Esophagus mucosa (tissue), 1 donor: ENCODE results near the gene LGI4. TPM values are rescaled to one million over a fixed set of nuclear protein-coding genes. Genes with fewer than 3 reads are reported as not detected.

Source experiments
- ATAC-seq: fragments of 200-7000 bp; cut with Tn5 transposase; one replicate; pipeline ENCODE4 v1.9.1; 2020
- total RNA-seq: library from RNA; stranded (reverse); gene quantifications from one replicate; pipeline ENCODE4 v1.2.4, GENCODE V29; 2023
- donor health status: DM: yes; HTN: yes; CAD: no.

The LGI4 gene
- total RNA-seq, 1 donor from 2014 or later, result 1.4 TPM

DNA sequence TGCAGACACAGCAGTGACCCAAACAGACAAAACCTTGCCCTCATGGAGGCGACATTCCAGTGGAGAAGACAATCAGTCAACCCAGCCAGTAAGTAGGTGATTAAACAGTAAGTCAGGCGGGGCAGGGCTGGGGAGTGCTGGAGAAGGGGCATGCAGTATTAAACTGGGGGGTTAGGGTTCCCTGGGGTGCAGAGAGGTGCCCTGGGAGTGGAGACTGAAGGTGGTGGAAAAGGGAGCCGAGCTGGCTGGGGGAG lies 50.4 kb downstream of the LGI4 start:
- no peak for ATAC-seq

DNA sequence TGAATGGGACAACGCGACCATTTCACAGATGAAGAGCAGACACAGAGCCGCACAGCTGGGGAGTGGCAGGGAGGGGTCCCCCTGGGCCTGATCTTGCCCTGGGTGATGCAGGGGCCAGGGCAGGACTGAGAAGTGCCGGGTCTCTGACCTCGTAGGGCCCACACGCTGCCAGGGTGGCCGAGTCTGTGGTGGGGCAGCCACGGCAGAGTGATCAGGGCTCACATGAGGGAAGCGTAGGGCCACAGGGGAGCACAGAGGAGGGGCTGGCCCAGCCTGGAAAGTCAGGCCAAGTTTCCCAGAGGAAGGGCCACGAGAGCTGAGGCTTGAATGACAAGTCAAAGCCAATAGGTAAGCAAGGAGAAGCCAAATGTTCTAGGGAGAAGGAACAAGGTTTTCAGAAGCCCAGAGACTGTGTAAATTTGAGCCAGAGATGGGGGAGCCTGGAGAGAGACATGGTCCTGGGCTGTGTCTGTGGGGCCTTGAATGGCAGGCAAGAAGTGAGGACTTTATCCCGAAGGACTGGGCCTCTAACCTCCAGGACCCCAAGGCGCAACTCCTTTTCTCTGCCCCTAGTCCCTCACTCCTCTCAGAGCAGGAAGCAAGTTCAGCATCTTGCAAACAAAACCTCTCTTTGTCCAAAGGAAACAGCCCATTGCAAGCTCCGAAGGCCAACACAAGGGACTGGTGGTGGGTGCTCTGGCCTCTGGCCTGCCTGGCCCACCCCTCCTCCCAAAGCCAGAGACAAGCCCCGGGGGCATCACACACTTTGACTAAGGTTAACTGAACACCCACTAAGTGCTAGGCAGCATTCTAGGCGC lies 51.0 kb downstream of the LGI4 start:
- no peak for ATAC-seq

DNA sequence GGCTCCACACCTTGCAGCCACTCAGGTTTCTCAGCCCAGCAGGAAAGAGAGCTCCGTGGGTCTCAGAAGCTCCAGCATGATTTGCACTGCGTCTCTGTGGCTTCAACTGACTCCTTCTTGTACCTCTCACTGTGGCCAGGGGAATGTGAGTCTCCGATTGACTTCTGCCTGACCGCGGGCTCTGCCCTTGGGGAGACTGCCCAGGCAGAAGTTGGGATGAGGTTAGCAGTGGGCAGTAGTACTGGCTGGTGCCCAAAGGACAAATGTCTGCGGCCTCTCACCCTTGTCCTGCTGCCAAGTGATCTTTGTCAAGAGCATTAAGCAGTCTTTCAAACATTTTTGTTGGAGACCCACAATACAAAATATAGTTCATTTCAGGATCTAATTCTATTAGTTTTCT lies 53.7 kb downstream of the LGI4 start:
- no peak for ATAC-seq

DNA sequence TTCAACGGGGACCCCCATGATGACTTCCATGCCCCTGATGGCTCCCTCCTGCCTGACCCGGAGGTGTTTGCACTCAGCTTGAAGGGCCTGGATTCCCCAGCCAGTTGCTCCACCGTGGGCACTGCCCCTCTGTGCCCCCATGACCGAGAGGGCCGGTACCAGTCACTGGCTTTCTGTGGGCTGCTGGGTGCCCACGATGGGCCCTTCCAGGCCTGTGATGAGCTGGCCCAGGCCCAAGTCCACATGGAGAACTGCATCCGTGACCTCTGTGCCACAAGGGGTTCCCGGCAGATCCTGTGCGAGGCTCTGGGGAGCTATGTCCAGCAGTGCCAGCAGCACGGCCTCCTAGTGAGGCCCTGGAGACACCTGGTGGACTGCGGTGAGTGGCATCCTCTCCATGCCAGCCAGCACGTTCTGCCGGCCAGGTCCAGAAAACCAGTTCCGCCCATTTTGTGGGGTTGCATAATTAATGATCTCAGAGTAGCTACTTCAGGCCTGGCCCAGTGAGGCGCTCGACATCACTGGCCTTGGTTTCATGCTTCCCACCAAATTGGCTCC lies 54.2 kb downstream of the LGI4 start:
- ATAC-seq, result no peak

DNA sequence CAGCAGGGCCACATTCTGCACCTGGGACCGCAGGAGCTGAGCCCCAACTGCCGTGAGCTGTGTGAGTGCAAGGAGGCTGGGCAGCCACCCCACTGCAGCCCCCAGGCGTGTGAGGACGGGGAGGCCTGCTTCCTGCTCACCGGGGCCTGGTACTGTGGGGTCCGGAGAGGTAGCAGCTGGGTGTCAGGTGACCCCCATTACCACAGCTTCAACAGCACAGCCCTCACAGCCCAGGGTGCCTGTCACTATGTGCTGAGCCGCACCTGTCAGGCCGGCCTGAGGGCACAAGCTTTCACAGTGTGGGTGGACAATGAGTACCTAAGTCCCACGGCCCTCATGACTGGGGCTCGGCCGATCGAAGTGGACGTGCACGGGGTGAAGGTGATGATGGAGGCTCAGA lies 55.0 kb downstream of the LGI4 start:
- no peak for ATAC-seq

DNA sequence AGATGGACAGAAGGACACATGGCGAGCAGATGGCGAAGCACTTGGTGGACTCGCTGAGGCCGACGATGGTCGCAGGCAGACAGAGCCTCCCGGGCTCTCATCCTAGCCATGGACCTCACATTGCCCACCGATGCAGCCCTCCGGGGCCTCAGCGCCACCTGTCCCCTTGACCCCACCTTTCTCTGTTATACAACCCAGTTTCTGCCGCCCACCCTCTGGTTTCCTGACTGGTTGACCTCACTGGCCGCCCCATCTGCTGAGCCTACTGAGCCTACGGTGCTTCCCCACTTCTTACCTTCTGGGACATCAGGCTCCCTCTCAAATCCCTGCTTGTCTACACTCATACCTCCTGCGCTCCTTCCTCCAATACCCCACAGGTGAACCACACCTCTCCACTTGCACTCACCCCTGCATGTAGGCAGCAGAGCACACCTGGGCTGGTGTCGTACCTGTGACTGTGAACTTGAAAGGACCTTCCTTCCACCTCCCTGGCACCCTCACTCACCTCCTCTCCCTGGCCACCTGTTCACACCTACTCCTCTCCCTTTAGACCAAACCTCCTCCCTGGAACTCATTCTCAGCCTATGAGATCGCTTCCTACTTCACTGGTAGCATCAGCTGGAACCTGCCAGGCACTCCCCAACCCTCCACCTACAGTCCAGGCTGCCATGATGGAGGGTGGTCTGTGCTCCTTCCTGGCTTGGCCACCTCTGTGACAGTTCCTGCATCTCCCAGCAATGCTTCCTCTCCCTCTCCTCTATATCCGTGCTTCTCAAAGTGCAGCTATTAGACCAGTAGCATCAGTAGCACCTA lies 57.2 kb downstream of the LGI4 start:
- ATAC-seq, result no peak

DNA sequence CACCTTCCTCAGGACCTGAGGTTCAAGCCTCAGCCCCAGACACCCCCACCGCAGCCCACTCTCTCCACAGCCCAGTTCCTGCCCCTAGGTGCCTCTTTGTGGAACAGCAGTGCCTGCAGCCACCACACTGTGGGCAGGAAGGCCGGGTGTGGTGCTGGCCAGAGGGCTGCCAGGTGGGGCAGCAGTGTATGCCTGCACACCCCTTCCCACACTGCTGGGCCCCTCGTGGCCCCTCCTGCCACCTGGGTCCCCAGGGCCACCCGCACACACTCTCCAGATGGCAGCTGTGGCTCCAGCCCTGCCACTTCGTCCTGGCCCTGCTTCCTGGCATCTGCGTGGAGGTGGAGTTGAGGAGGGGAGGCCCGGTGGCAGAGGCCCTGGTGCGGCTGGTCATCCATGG lies 58.2 kb downstream of the LGI4 start:
- peak; percentile 5 for ATAC-seq

DNA sequence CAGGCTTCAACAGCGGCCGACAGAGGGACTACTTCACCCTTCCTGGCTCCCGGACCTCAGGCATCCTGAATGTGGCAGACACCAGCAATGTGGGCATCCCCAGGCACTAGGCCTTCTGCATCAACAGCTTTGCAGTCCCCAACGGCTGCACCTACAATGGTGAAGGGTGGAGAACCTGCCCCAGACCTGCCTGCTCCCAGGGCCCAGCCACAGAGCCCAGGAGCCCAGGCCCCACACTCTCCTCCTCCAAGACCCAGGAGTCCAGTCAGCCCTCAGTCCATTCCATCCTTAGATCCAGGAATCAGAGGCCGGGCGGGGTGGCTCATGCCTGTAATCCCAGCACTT lies 58.9 kb downstream of the LGI4 start:
- ATAC-seq, result no peak

DNA sequence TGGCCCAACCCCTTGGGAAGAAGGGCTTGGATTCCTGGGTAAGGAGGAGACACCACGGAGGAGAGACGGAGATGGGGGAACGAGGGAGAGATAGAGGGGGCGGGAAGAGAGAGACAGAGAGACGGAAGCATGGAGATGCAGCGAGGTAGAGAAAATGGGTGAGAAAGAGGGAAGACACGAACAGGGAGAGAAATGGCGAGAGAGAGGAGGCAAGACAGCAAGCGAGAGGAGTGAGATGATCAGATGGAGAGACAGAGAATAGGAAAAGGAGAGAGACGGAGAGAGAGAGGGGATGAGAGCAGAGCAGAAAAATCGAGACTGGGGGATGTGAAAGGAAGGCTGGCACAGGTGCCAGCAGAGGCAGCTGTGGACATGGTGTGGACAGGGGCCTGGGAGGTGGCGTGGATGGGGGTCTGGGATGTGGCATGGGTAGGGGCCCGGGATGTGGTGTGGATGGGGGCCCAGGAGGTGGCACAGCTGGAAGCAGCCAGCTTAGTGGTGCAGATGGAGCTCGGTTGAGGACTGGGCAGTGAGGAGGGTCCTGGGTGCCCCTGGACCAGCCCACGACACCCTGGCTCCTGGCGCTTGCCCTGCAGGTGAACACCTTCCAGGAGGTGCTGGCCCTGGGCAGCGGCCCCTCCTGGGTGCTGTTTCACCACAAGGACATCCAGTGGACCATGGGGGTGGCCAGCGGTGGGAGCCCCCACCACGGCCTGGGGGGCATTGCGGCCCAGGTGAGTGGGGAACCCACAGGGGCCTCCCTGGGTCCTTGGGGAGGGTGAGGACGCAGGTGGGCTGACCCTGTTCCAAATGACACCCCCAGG lies 59.4 kb downstream of the LGI4 start:
- ATAC-seq, result no peak

Other genes with a start within 250 kb of the LGI4 start
- gene ZNF30, start 208.2 kb downstream of the LGI4 start, total RNA-seq, result 1.4 TPM
- 1.8 TPM for gene ZNF792, start 170.8 kb downstream of the LGI4 start, total RNA-seq
- 11.8 TPM for gene GRAMD1A, start 134.7 kb downstream of the LGI4 start, total RNA-seq
- gene SCN1B, start 104.6 kb downstream of the LGI4 start, total RNA-seq, result 0.88 TPM
- not detected for gene HPN, start 93.3 kb downstream of the LGI4 start, total RNA-seq
- 736 TPM for gene FXYD3, start 19.2 kb downstream of the LGI4 start, total RNA-seq
- 2.1 TPM for gene FXYD1, start 3.8 kb upstream of the LGI4 start, total RNA-seq
- not detected for gene FXYD7, start 8.2 kb upstream of the LGI4 start, total RNA-seq
- 114 TPM for gene FXYD5, start 19.7 kb upstream of the LGI4 start, total RNA-seq
- gene FAM187B, start 93.7 kb upstream of the LGI4 start, total RNA-seq, result not detected
- gene LSR, start 113.9 kb upstream of the LGI4 start, total RNA-seq, result 66.6 TPM
- 72.3 TPM for gene USF2, start 133.9 kb upstream of the LGI4 start, total RNA-seq
- gene HAMP, start 147.5 kb upstream of the LGI4 start, total RNA-seq, result not detected
- not detected for gene MAG, start 157.1 kb upstream of the LGI4 start, total RNA-seq
- 2.5 TPM for gene CD22, start 194.1 kb upstream of the LGI4 start, total RNA-seq
- not detected for gene FFAR1, start 212.8 kb upstream of the LGI4 start, total RNA-seq
- gene FFAR3, start 223.4 kb upstream of the LGI4 start, total RNA-seq, result not detected
- not detected for gene GPR42, start 236.0 kb upstream of the LGI4 start, total RNA-seq